Stimulated activated naive CD8-positive, alpha-beta T cell treated with anti-CD3 and anti-CD28 coated beads, Interleukin-15, Interleukin-2, amounts not matched to agents 100 ng/mL and 50 ng/mL, for 24 hours (primary cell): ENCODE results near the gene TBC1D22A.

Experiments
- H3K27ac Mint-ChIP-seq: one replicate; pipeline ENCODE4 v1.8.0; 2021; ENCODE audit warnings: mild to moderate bottlenecking, mixed read lengths
- H3K27me3 Mint-ChIP-seq: one replicate; pipeline ENCODE4 v1.8.0; 2021; ENCODE audit warnings: mixed read lengths
- H3K36me3 Mint-ChIP-seq: one replicate; pipeline ENCODE4 v1.8.0; 2021; ENCODE audit warnings: low read depth, mixed read lengths
- H3K4me1 Mint-ChIP-seq: one replicate; pipeline ENCODE4 v1.8.0; 2021; ENCODE audit warnings: low read depth, mixed read lengths
- H3K4me3 Mint-ChIP-seq: one replicate; pipeline ENCODE4 v1.8.0; 2021; ENCODE audit warnings: mild to moderate bottlenecking, mixed read lengths
- H3K9me3 Mint-ChIP-seq: one replicate; pipeline ENCODE4 v1.8.0; 2021; ENCODE audit warnings: mixed read lengths

The TBC1D22A gene

DNA sequence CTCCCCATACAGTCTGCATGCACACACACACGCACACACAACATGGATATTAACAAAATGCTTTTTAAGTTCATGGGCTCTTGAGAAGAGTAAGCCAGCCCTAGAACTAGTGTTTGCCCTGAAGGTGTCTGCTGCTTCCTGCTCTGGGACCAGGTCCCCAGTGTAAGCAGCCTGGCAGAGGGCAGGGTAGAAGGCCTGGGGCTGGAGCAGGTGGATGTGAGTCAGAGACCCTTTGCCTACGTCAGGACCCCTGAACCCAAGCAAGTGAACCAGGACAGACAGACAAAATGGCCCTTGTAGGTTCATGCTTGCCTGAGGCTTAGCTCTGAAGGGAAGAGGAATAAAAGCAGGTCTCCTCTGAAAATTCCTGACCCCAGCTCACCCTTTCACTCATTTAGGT lies 357.9 kb downstream of the TBC1D22A start:
- H3K9me3 Mint-ChIP-seq = no peaks in the 10 kb centered on the region
- no peak overlapping the region for H3K27ac Mint-ChIP-seq
- H3K36me3 Mint-ChIP-seq = no peaks in the 10 kb centered on the region
- no peaks in the 10 kb centered on the region for H3K4me1 Mint-ChIP-seq
- H3K27me3 Mint-ChIP-seq = no peaks in the 10 kb centered on the region
- no peak overlapping the region for H3K4me3 Mint-ChIP-seq

DNA sequence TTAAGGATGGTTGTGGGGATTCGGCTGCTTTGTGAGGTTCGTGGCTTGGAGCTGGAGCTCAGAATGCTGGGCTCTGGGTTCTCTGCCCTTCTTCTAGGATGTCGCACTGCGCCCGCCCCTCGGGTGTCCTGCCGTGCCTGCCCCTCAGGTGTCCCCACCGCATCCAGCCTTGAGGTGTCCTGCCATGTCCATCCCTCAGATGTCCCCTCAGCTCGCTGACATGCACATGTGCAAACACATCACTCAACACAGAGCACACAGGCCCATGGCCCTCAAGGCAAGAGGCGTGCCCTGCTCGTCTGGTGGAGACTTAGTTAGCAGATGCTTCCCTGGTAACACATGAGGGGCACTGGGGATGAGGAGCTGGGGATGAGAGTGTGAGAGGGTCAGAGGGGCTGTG lies 359.3 kb downstream of the TBC1D22A start:
- Mint-ChIP-seq H3K4me1 (no peaks in the 10 kb centered on the region), H3K36me3 (no peaks in the 10 kb centered on the region), H3K27ac (no peak overlapping the region), H3K27me3 (no peaks in the 10 kb centered on the region), H3K4me3 (no peak overlapping the region), H3K9me3 (no peaks in the 10 kb centered on the region)

DNA sequence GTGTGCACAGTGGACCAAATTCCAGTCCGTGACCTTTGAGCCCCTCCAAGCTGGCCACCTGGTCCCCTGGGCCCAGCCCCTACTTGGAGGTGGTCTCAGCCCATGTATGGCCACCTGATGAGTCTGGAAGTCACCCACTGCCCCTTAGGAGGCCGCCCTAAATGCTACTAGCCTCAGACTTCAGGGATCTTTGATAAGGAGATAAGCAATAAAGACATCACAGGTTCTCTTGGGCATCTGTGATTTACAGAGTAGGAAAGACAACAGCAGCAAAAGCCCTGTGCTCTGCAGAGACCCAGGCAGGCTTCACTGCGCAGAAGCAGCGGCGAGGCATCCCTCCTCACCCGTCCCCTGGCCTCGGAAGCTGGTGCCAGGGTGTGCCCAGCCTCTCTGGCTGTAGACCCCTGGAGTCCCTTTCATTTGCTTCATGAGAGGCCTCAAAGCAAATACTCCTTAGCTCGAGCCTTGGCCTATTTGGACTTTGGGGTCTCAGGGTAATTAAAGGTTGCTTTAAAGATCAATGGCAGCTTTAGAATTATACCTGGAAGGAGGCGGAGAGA lies 360.1 kb downstream of the TBC1D22A start:
- H3K36me3 Mint-ChIP-seq = no peaks in the 10 kb centered on the region
- no peaks in the 10 kb centered on the region for H3K4me1 Mint-ChIP-seq
- H3K9me3 Mint-ChIP-seq = no peaks in the 10 kb centered on the region
- H3K27ac Mint-ChIP-seq = no peak overlapping the region
- H3K27me3 Mint-ChIP-seq = no peaks in the 10 kb centered on the region
- H3K4me3 Mint-ChIP-seq = no peak overlapping the region

DNA sequence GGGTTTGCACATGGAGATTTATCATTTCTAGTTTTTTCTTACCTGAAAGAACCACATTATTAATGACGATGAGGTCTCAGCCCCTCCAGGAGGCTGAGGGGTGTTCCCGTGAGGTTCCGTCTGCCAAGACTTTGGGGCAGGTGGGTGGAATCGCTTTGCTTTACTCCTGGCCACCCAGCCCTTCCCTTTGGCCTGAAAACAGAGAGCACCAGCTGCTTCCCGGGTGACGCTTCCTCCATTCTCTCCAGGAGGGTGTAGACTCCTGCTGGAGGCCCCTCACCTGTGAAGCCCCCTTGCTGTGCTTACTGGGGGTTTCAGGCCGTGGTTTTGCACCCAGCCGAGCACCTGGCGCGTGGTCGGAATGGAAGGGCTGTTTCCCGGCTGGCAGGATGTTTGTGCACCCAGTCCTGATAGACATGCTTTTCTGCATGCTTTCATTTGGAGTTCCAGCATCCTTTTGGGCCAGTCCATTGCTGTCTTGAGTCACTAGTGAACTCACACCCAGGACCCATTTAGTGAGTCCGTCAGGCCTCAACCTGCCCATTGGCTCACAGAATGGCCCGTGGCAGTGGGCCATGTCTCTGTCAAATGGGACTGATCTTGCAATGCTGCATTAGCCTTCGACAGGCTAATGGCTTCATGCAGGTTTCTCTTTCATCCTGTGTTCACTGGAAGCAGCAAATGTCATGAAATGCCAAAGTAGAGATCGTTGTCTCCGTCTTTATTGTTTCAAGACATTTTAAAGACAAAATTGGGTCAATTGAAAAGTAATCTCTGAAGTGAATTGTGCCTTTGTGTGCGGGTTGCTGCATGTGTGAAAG lies 360.8 kb downstream of the TBC1D22A start:
- no peak overlapping the region for H3K4me3 Mint-ChIP-seq
- H3K27ac Mint-ChIP-seq = peak overlapping the region; percentile 61
- H3K9me3 Mint-ChIP-seq = no peaks in the 10 kb centered on the region
- no peaks in the 10 kb centered on the region for H3K36me3 Mint-ChIP-seq
- no peaks in the 10 kb centered on the region for H3K27me3 Mint-ChIP-seq
- H3K4me1 Mint-ChIP-seq = no peaks in the 10 kb centered on the region

DNA sequence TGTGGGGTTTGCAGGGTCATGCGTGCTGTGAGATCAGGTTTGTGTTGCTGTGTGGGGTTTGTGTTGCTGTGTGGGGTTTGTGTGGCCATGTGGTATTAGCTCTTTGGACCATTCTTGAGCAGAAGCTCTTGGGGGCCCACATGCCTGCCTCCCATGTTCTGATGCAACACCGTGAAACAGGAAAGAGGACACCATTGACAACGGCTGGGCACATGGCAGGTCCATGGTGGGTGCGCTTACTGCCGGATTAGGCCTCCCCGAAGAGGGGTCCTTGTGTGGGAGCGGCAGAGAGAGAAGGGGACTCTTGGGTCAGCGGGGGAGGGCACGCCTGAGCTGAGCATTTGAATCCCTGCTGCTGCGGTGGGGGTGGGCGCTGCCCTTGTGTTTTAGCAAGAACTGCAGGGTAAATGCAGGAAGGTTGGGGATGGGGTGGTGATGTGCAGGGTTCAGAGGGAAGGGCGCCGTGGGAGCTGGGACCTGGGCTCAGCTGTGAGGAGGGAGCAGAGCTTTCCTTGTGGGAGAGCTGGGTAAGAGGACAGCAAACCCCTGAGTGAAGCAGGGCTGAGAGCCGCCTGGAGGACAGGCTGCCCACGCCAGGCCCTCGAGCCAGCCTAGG lies 361.5 kb downstream of the TBC1D22A start:
- Mint-ChIP-seq H3K27me3 (no peaks in the 10 kb centered on the region), H3K4me1 (peaks cover 5% of the 10 kb centered on the region), H3K4me3 (no peak overlapping the region), H3K27ac (peak overlapping the region; percentile 61), H3K9me3 (no peaks in the 10 kb centered on the region), H3K36me3 (peaks cover 5% of the 10 kb centered on the region)

DNA sequence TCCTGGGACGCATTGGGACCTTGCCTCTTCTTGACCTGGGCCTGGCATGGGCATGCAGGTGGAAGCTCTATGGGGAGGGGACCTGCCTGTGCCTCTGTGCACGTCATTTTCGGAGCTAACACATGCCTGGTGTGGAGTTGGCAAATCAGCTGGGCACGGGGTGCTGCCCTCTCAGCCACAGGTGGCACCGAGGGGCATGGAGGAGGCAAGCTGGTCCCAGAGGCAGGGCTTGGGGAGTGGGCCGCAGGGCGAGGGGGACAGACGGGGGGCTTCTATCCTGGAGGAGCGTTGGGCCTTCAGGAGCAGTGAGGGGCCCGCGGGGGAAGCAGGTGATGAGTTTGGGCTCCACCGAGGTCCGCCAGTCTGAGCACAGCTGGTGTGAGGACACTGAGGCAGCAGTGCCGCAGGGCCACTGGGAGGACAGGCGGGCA lies 362.0 kb downstream of the TBC1D22A start:
- Mint-ChIP-seq H3K27ac (no peak overlapping the region), H3K36me3 (peaks cover 6% of the 10 kb centered on the region), H3K4me3 (no peak overlapping the region), H3K27me3 (no peaks in the 10 kb centered on the region), H3K4me1 (peaks cover 5% of the 10 kb centered on the region), H3K9me3 (no peaks in the 10 kb centered on the region)

DNA sequence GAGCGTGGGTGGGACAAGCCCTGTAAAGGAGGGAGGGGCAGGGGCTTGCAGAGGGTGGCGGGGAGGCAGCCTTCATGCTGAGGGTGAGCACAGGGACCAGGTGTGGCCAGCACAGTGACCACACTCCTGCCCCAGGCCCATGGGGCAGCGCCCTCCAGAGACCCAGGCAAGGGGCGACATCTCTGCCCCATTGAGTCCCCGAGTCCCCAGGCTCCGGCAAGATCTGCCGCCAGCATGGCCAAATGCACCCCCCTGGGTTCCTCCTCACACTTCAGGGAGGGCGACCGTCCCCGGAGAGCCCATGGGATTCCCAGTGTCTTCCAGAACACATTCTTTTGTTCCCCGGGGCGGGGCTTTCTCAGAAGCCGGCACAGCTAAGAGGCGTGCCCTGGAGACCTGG lies 362.5 kb downstream of the TBC1D22A start:
- H3K9me3 Mint-ChIP-seq = no peaks in the 10 kb centered on the region
- H3K4me1 Mint-ChIP-seq = peaks cover 5% of the 10 kb centered on the region
- H3K27ac Mint-ChIP-seq = no peak overlapping the region
- no peak overlapping the region for H3K4me3 Mint-ChIP-seq
- H3K27me3 Mint-ChIP-seq = no peaks in the 10 kb centered on the region
- peaks cover 6% of the 10 kb centered on the region for H3K36me3 Mint-ChIP-seq

DNA sequence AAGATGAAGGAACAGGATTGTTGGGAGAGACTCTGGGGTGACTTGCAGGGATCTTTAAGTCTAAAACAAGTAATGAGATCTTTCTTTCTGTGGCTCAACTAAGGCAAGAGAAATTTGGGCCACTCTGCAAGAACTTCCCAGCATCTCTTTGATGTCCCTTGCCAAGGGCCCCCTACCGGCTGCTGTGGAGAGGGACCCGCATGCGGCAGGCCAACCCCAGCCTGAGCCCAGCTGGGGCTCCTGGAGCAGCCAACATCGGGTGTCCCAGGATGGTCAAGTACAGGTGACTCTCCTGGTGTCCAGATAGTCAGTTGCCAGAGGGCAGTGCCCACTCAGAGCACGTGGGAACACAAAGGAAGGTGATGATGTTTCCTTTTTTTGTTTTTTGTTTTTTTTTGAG lies 363.2 kb downstream of the TBC1D22A start:
- no peaks in the 10 kb centered on the region for H3K27me3 Mint-ChIP-seq
- peaks cover 5% of the 10 kb centered on the region for H3K4me1 Mint-ChIP-seq
- no peak overlapping the region for H3K4me3 Mint-ChIP-seq
- H3K36me3 Mint-ChIP-seq = peaks cover 10% of the 10 kb centered on the region
- no peaks in the 10 kb centered on the region for H3K9me3 Mint-ChIP-seq
- H3K27ac Mint-ChIP-seq = peak overlapping the region; percentile 12

DNA sequence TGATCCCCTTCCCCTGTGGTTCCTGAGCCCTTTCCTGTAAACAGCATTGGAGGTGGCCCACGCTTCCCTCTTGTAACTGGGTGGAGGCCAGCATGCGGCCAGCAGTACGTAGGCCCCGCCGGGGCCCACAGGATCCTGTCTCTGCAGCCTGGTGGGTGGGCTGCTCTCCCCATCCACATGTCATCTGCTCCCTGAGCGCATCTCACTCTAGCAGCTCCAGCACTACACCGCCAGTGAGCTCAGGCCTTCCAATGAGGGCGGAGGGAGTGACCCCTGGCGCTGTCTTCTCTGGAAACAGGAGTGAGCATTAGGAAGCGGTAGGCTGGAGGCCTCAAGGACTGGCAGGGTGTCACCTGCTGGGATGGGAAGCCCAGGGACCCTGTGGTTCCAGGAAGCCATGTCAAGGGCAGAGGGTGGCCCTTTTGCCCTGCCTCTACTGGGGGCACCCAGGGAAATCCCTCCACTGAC lies 363.9 kb downstream of the TBC1D22A start:
- Mint-ChIP-seq H3K4me3 (no peak overlapping the region), H3K27ac (no peak overlapping the region), H3K9me3 (no peaks in the 10 kb centered on the region), H3K4me1 (peaks cover 5% of the 10 kb centered on the region), H3K36me3 (peaks cover 13% of the 10 kb centered on the region), H3K27me3 (no peaks in the 10 kb centered on the region)

DNA sequence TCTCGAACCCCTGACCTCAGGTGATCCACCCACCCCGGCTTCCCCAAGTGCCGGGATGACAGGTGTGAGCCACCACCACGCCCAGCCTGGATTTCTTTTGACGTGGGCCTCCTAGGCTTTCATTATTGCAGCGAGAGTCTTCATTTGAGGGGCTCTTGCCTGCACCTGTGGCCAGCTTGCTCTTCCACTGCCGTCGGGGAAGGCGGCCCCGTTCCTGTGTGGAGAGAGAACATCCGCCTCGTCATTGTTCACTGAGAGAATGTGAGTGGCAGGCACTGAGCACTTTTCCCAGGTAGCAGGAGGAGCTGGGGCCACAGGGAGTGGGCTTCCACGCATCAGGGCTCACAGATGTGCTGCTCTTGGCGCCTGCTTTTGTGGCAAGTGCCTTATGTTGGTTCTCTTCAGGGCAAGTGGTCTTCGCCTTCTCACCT lies 365.0 kb downstream of the TBC1D22A start:
- Mint-ChIP-seq H3K4me1 (peaks cover 5% of the 10 kb centered on the region), H3K9me3 (no peaks in the 10 kb centered on the region), H3K27ac (no peak overlapping the region), H3K27me3 (no peaks in the 10 kb centered on the region), H3K4me3 (no peak overlapping the region), H3K36me3 (peaks cover 13% of the 10 kb centered on the region)

DNA sequence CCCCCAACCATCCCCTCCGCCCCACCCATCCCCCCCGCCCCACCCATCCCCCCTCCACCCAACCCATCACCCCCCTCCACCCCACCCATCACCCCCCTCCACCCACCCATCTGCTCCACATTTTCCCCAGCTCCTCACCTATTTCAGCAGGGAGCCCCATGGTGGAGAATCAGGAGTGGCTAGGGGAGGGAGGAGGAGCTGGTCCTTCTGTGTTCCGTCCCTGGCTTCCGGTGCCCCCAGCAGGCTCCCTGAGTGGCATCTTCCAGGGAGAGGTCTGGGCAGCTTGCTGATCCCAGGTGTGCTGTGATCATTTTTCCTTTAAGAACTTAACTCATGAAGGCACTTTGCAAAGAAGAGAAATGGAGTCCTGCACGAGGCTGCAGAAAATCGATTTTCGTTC lies 365.8 kb downstream of the TBC1D22A start:
- Mint-ChIP-seq H3K9me3 (no peaks in the 10 kb centered on the region), H3K4me3 (no peak overlapping the region), H3K36me3 (peaks cover 13% of the 10 kb centered on the region), H3K4me1 (peaks cover 5% of the 10 kb centered on the region), H3K27me3 (no peaks in the 10 kb centered on the region), H3K27ac (no peak overlapping the region)

DNA sequence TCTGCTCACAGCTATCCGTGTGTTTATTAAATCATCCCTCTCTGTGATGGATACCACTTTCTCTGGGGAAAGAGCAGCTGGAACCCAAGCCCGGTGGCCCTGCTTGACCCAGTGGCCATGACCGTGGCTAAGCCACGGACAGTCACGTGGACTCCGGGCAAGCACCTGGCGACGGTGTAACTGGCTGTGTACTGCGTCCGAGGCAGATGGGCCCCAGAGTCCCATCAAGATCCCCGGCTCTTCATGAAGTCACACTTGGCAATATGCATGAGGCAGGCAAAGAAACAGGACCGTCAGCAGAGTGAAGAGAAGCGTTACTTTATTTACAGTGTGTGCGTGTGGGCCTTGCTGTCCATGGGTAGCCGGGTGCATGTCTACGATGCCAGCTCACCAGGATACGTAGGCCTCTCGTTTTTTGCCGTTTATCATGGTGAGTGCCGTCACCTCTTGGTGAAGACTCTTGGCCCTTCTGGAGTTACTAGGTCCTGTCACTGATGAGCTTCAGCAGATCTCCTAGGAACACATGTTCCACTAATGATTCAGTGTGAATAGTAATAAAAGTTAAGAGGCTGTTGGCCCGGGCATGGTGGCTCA lies 366.3 kb downstream of the TBC1D22A start:
- peaks cover 5% of the 10 kb centered on the region for H3K4me1 Mint-ChIP-seq
- H3K36me3 Mint-ChIP-seq = peaks cover 13% of the 10 kb centered on the region
- H3K4me3 Mint-ChIP-seq = no peak overlapping the region
- no peaks in the 10 kb centered on the region for H3K27me3 Mint-ChIP-seq
- no peaks in the 10 kb centered on the region for H3K9me3 Mint-ChIP-seq
- H3K27ac Mint-ChIP-seq = no peak overlapping the region

DNA sequence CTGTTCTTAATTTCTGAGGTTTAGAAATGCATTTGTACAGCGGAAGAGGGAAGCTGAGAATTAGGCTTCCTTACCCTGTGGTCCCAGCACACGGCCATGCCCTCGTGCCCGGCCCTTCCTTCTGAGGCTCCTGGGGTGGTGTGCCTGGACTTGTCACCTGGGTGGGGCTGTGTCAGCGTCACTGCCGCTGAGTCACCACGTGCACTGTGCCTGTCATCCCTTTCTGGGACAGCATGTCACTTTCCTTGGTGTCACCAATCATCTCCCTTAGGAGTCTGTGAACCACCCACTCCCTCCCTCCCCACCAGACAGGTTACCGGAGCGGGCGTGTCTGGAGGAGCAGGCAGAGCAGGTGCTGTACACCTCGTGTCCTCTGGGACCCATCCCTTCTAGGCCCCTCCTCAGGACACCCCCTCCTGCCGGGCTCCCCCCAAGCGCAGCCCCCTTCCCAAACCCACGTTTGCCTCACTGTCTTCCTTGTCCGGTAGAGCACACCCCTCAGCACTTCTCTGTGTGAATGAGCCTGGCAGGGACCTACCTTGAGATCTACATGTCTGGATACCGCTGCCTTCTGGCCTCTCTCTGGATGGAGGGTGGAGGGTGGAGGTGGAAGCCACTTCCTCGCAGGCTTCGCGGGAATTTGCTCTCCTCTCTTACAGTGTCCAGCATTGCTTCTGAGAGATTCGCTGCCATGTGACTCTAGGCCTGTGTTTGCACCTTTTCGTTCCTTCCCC lies 367.6 kb downstream of the TBC1D22A start:
- peaks cover 5% of the 10 kb centered on the region for H3K4me1 Mint-ChIP-seq
- H3K36me3 Mint-ChIP-seq = peaks cover 13% of the 10 kb centered on the region
- H3K27me3 Mint-ChIP-seq = no peaks in the 10 kb centered on the region

DNA sequence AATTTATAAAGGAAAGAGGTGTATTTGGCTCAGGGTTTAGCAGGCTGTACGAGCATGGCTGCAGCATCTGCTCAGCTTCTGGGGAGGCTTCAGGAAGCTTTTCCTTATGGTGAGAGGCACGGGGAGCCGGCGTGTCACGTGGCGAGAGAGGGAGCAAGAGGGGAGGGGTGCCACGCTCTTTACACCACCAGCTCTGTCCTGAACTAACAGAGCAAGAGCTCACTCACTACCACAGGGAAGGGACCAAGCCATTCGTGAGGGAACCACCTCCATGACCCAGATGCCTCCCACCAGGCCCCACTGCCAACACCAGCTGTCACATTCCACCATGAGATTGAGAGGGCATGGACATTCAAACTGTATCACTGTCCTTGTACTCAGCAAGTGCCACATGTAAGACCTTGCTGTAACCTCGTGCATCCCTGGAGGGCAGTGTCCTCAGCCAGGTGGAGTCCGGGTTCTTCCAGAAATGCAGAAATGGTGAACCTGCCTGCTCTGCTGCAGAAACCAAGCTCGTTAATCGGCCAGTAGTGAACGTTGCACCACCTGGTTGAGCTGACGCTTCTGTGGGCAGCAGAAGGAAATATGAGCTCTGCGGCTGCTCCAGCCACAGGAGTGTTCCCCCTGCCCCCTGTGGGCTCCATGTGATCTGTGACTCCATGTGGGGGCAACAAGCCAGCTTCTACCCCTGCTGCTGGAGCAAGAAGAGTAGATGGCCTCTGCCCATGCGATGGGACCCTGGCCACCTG lies 368.6 kb downstream of the TBC1D22A start:
- Mint-ChIP-seq H3K4me1 (peaks cover 5% of the 10 kb centered on the region), H3K4me3 (no peak overlapping the region), H3K9me3 (no peaks in the 10 kb centered on the region), H3K27ac (no peak overlapping the region), H3K27me3 (no peaks in the 10 kb centered on the region), H3K36me3 (peaks cover 13% of the 10 kb centered on the region)

More for the DNA sequence above, 367.6 kb downstream of the TBC1D22A start:
- Mint-ChIP-seq H3K9me3 (no peaks in the 10 kb centered on the region), H3K27ac (no peak overlapping the region), H3K4me3 (no peak overlapping the region)
